Measurements from ENCODE around the gene SPTY2D1.

DNA sequence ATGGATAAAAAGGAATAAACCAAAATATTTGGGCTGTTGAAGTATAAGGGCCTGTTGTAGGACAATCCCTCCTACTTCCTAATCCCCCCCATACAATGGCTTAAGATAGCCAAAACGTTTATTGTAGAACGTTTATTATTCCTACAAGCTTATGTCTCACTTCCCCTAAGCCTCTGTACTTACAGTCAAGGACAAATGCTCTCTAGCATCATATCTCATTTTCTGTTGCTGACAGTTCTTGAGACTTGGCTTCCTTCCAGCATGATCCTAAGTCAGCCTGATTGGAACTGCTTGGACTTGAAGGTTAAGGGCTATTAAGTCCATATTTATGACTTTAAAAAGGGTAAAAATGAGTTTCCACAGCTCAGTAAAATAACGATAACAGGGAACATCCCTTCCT lies 25.8 kb downstream of the SPTY2D1 start:
- TF ChIP-seq, protein P1, sequence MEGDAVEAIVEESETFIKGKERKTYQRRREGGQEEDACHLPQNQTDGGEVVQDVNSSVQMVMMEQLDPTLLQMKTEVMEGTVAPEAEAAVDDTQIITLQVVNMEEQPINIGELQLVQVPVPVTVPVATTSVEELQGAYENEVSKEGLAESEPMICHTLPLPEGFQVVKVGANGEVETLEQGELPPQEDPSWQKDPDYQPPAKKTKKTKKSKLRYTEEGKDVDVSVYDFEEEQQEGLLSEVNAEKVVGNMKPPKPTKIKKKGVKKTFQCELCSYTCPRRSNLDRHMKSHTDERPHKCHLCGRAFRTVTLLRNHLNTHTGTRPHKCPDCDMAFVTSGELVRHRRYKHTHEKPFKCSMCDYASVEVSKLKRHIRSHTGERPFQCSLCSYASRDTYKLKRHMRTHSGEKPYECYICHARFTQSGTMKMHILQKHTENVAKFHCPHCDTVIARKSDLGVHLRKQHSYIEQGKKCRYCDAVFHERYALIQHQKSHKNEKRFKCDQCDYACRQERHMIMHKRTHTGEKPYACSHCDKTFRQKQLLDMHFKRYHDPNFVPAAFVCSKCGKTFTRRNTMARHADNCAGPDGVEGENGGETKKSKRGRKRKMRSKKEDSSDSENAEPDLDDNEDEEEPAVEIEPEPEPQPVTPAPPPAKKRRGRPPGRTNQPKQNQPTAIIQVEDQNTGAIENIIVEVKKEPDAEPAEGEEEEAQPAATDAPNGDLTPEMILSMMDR (IDR thresholded peaks at IDR 0.05): no peak
- no peak for TF ChIP-seq POLR2A (IDR thresholded peaks at IDR 0.05)

All from Peyer's patch (tissue), 4 donors.